HFFc6 (cell line): ENCODE results near the gene DGKQ. TPM values are rescaled to one million over a fixed set of nuclear protein-coding genes. Genes with fewer than 3 reads are reported as not detected.

Experiments used
- DNase-seq: peaks from one replicate; pipeline ENCODE4 v3.0.0-alpha.2; 2018
- H3K27ac Mint-ChIP-seq: 2 replicates; pipeline ENCODE4 v1.8.0; 2020; ENCODE audit warnings: mild to moderate bottlenecking, mixed read lengths
- H3K27me3 Mint-ChIP-seq: 2 replicates; pipeline ENCODE4 v1.8.0; 2021; ENCODE audit warnings: mild to moderate bottlenecking, moderate library complexity, mixed read lengths; ENCODE audit not compliant: insufficient read depth
- H3K36me3 Mint-ChIP-seq: 2 replicates; pipeline ENCODE4 v1.8.0; 2021; ENCODE audit warnings: low read depth, mixed read lengths
- H3K4me1 Mint-ChIP-seq: 2 replicates; pipeline ENCODE4 v1.8.0; 2020; ENCODE audit warnings: low read depth, mixed read lengths
- H3K4me3 Mint-ChIP-seq: 2 replicates; pipeline ENCODE4 v1.8.0; 2020; ENCODE audit warnings: mild to moderate bottlenecking, moderate library complexity, mixed read lengths
- H3K9me3 Mint-ChIP-seq: 2 replicates; pipeline ENCODE4 v1.8.0; 2020; ENCODE audit warnings: mild to moderate bottlenecking, mixed read lengths
- CTCF ChIP-seq: fragments of 200-600 bp; sonication (generic); IDR thresholded peaks from 2 replicates; pipeline ENCODE4 v1.5.0; 2021; ENCODE audit warnings: antibody characterized with exemption, mild to moderate bottlenecking
- total RNA-seq, 6 experiments: library from RNA; stranded (reverse); fragmentation: NEBNext Ultra II Directional; extraction: Animal tissue kit (Norgen Biotek cat#: 25700); gene quantifications; 2 replicates in 1 of 6; 3 replicates in 5 of 6; pipeline ENCODE4 v1.2.3, GENCODE V29; 2021

Gene DGKQ
- total RNA-seq, 6 experiments from 2014 or later, result 11.3 to 14.9 (median 13.1) TPM

GRCh38 chr4:917992-918391 lies 55.4 kb downstream of the DGKQ start:
- Mint-ChIP-seq H3K4me3 (no peak overlapping the region), H3K27me3 (no peaks in the 10 kb centered on the region), H3K4me1 (peaks cover 13% of the 10 kb centered on the region; the same call in 1 of the 2 replicates), H3K9me3 (peaks cover 7% of the 10 kb centered on the region), H3K36me3 (peaks cover 23% of the 10 kb centered on the region; the same call in 1 of the 2 replicates), H3K27ac (no peak overlapping the region)
- TF ChIP-seq CTCF, result no peak
- no peak for DNase-seq

GRCh38 chr4:917466-917865 lies 55.9 kb downstream of the DGKQ start:
- Mint-ChIP-seq H3K9me3 (peaks cover 7% of the 10 kb centered on the region), H3K27me3 (no peaks in the 10 kb centered on the region), H3K36me3 (peaks cover 17% of the 10 kb centered on the region; the same call in 1 of the 2 replicates), H3K27ac (no peak overlapping the region), H3K4me1 (peaks cover 13% of the 10 kb centered on the region; the same call in 1 of the 2 replicates), H3K4me3 (no peak overlapping the region)
- no peak for TF ChIP-seq CTCF
- no peak for DNase-seq

GRCh38 chr4:915595-915994 lies 57.8 kb downstream of the DGKQ start:
- DNase-seq, result no peak
- no peak for TF ChIP-seq CTCF
- Mint-ChIP-seq H3K27ac (no peak overlapping the region), H3K9me3 (peaks cover 7% of the 10 kb centered on the region), H3K4me3 (no peak overlapping the region), H3K4me1 (peaks cover 13% of the 10 kb centered on the region; the same call in 1 of the 2 replicates), H3K36me3 (peaks cover 22% of the 10 kb centered on the region; the same call in 1 of the 2 replicates), H3K27me3 (no peaks in the 10 kb centered on the region)

- no peak overlapping the region for H3K4me3 Mint-ChIP-seq
- peaks cover 22% of the 10 kb centered on the region; the same call in 1 of the 2 replicates for H3K36me3 Mint-ChIP-seq
These were observed 58.3 kb downstream of the DGKQ start for GRCh38 chr4:915041-915474.

GRCh38 chr4:914531-914930 lies 58.8 kb downstream of the DGKQ start:
- no peak for TF ChIP-seq CTCF
- H3K4me3 Mint-ChIP-seq, result no peak overlapping the region
- no peak overlapping the region for H3K27ac Mint-ChIP-seq
- no peaks in the 10 kb centered on the region for H3K27me3 Mint-ChIP-seq
- H3K4me1 Mint-ChIP-seq, result peaks cover 13% of the 10 kb centered on the region; the same call in 1 of the 2 replicates
- no peak for DNase-seq
- H3K36me3 Mint-ChIP-seq, result peaks cover 21% of the 10 kb centered on the region; the same call in 1 of the 2 replicates
- H3K9me3 Mint-ChIP-seq, result peaks cover 7% of the 10 kb centered on the region

More at GRCh38 chr4:915041-915474, 58.3 kb downstream of the DGKQ start:
- no peak for TF ChIP-seq CTCF
- no peak for DNase-seq
- Mint-ChIP-seq H3K9me3 (peaks cover 7% of the 10 kb centered on the region), H3K27ac (0 out of 2 replicates have a peak overlapping the region, but pooled peaks have one; percentile 15), H3K4me1 (peaks cover 13% of the 10 kb centered on the region; the same call in 1 of the 2 replicates), H3K27me3 (no peaks in the 10 kb centered on the region)
